GM18909 (cell line): ENCODE results near the gene CALML3.

ENCODE experiments used
- ATAC-seq: cut with Tn5 transposase; IDR thresholded peaks from one replicate; pipeline ENCODE4 v1.9.1; 2021; ENCODE audit warnings: mild to moderate bottlenecking; ENCODE audit not compliant: unreplicated experiment, poor library complexity

The CALML3 gene

DNA sequence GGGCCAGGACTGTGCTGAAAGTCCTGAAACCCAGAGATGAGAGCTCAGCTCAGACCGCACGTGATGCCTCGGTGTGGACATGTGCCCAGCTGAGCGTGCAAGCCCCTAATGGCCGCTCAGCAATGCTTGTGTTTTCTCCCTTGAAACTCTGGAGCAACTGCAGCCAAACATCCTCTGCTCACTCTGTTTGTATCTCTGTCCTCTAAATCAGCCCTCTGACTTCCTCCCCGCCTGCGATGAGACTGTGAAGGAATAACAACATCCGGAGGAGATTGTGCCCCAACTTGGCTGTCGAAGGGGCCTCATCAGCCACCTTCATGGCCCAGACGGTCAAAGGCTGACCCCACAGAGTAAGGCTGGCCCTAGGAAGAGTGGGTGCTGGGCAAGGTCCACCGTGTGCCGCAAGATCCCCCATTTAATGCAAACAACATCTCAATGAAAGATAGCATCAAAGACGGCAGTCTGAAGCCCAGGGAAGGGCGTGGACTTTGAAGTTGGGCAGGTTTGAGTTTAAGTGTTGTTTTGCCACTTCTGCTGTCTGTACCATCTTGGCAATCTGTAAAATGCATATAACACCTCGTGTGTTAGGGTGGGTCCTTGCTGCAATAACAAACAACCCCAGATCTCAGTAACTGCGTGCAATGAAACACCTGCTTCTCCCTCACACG, 39.9 kb downstream of the CALML3 start:
- ATAC-seq, result no peak

DNA sequence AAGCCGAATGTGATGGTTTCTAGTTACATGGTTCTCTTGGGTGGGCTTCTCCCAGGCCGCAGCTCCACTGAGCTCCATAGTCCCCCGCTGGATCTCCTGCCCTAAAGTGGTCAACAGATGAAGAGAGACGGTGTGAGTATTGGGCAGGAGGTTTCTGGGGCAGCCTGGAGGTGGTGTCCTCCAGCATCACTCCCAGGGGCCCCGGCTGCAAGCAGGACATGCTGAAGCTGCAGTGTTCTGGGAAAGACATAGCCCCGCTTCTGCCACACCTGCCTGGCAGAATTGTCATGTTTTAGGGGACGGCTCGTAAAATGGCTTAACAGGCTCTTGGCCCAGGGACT, 40.4 kb downstream of the CALML3 start:
- ATAC-seq, result no peak

DNA sequence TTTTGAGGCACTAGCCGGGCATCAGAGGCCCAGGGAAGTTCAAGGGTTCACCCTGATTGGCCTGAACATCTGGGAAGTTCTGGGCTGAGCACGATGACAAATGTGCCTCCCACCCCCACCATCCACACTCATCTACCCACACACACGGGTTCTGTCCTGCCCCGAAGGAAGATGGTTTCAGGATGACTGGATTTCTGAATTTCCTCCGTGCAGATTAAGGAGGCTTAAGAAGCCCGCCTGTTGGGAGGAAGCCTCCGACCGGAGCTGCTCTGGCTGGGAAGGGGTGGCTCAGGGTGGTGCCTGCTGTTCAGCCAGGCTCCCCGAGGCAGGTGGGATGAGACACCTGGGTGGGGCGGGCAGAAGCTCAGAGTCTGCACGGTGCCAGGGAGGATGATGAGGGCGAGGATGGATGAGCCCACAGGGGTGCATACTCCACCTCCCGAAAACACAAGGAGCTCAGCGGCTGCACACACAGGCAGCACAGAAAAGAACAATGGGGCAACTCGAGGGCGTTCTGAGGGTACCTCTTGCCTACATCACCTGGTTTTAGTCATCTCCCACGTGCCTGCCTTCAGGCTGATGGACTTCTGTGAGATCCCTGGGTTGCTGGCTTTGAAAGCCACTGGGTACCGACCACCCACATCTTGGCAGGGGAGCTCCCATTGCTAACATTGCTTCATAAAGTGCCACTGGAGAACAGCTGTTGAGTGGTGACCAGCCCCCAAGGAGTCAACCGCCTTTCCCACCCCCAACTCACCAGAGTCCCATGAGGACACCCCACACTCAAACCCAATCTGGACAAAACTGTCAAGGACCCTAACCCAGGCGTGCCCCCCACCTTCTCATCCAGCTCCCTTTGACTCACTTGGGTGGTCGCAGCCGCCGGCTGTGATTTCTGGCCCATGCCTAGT, 41.2 kb downstream of the CALML3 start:
- ATAC-seq, result no peak

DNA sequence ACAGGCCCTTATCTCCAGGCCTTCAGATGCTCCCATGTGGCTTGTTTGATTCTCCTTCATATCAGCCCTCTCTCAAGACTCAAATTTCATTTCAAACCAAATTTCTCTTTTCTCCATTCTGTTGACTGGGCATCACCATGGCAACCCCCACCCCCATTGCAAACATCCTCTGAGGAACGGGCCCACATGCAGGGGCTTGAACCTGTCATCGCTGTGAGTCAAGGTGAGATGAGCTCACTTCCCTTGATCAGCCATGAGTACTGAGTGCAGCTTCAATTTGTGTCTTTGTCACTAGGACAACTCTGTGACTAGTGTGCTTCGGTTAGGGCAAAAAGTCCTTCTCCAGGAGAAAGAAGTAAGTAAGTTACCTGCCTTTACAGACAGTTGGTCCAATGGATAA, 41.9 kb downstream of the CALML3 start:
- no peak for ATAC-seq

DNA sequence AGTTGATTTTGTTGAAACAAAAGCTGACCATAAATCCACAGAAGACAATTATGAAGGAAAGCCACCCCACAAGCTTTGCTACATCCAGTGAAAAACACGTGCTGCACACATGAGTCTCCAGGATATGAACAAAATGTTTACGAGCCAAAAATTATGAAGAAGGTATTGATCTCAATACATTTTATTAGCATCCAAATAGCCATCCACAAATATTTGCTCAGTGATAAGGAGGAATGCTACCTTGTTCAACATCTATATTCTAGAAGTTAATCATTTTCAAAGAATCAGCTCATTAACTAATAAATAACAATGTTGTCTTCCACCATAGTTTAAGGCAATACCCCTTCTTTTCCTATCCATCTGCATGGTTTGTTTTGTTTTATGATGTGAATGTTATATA, 42.7 kb downstream of the CALML3 start:
- no peak for ATAC-seq

DNA sequence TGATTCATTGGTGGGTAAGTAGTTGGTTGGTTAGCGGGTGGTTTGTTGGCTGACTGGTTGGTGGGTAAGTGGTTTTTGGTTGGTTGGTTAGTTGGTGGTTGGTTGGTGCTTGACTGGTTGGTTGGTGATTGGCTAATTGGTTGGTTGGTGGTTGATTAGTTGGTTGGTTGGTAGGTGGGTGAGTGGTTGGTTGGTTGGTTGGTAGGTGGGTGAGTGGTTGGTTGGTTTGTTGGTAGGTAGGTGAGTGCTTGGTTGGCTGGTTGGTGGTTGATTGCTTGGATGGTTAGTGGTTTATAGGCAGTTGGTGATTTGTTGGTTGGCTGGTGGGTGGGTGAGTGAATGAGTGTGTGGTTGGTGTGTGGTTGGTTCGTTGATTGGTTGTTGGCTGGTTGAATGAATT, 44.2 kb downstream of the CALML3 start:
- no peak for ATAC-seq

DNA sequence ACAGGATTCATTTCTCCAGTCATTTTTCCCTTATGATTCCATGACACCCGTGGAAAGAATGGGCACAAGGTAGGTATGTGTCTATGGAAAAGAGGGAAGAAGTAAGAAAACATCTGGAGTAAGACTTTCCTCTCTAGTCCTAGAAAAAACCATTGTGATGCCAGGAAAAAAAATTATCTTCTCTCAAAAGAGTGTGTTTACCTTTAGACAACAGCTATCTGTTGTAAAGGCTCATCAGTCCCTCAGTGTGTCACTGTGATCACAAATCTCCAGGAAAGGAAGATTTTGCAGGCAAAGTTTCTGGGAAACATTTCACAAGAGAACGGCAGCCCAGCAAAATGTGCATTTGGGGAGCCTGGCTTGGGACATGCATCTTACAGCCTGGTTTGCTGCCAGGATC, 44.8 kb downstream of the CALML3 start:
- ATAC-seq, result no peak

DNA sequence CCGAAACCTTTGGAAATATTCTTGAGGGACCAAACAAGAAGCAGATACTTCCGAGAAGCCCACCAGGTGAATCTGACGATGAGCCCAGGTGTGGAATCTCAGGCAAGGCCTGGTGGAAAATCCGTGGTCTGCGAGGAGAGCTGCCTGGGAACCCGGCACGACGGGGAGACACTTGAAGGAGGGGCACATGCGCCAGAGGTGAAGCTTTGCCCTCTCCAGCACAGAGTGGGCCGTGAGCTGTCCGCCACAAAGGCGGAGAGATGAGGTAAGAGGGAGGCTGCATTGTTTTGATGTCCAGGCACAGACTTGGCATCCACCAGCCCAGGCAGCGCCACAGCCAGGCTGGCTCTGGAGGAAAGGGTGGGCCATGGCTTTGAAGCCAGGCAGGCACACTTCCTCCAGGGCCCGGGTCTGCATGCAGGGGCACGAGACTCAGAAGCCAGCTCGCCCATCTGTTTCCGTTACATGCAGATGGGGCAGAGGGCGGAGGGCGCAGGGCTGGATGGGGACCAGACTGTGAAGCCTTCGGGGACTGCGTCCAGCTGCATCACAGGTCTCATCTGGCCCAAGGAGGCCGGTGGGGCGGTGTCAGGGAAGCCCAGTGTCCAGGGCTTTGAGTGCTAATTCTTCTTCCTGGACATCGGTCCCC, 45.4 kb downstream of the CALML3 start:
- ATAC-seq, result no peak

DNA sequence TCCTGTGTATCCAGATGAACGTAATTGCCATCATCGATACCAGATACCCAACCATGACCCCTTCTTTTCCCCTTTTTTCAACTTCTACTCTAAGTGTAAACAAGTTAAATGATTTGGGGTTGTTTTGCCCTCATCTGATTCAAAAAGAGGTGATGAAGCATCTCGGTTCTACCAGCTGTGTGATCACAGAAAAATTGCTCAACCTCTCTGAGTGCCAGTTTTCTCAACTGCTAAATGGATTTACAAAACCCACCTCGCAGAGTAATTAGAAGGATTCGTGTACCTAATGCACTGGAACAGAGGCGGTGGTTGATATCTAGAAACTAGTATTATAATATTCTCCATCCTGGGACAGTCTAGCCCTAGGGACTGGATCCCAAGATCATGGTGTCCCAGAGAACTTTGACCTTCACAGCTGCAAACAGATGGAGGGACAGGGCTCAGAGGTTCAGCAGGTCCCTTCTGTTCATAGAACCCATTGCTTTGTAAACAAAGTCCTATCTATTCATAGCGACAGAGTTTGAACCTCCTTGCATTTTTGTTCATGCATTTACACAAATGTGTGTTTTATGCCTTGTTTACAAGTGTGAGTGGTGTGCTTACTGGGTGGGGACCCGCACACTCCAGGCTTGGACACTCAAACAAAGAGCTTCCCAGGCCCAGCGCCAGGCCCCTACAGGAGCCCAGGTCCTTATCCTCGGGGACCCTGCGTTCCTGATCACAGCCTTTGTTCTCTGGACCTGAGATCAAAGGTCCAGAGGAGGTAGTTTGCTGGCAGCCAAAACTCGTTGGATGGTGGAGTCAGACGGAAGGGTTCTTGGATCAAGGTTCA, 46.4 kb downstream of the CALML3 start:
- no peak for ATAC-seq

DNA sequence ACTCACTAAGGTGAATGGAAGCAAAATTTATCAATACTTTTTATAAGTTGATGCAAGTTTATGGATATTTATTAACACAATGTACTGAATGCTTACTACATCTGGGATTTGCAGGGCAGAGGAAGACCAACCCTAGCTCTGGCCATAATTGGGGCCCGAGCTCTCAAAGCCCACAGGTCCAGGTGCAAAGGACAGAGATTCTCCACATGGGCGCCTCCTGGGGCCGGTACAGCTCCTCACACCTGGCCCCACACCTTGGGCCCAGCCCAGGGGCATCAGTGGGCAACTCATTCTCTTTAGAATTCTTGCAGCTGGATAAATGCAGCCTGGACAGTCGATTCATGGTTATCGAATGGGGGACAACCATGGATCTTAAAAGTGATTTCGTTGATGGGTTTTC, 47.1 kb downstream of the CALML3 start:
- no peak for ATAC-seq

DNA sequence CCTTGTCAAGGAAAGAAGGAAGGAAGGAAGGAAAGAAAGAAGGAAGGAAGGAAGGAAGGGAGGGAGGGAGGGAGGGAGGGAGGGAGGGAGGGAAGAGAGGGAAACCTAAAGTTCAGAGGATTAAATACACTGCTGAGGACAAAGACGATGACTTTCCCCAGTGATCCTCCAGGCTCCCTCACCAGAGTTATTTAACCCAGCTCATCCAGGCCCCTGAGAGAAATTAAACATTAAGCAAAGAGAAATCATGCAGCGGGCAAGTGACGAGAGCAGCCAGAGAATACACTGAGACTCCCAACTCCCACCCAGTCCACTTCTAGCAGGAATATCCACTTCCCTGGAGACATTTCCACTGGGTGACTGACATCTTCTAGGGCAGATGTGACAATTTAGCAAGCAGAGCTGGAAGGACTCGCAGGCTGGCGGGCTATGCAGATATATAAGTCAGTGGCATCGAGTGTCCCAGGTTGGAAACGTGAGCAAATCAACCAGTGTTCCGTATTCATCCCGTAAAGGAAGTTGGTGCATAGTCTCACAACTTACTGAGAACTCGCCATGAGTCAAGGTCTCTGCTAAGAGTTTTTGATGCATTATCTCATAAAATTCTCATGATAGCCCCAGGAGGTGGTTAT, 48.7 kb downstream of the CALML3 start:
- no peak for ATAC-seq

DNA sequence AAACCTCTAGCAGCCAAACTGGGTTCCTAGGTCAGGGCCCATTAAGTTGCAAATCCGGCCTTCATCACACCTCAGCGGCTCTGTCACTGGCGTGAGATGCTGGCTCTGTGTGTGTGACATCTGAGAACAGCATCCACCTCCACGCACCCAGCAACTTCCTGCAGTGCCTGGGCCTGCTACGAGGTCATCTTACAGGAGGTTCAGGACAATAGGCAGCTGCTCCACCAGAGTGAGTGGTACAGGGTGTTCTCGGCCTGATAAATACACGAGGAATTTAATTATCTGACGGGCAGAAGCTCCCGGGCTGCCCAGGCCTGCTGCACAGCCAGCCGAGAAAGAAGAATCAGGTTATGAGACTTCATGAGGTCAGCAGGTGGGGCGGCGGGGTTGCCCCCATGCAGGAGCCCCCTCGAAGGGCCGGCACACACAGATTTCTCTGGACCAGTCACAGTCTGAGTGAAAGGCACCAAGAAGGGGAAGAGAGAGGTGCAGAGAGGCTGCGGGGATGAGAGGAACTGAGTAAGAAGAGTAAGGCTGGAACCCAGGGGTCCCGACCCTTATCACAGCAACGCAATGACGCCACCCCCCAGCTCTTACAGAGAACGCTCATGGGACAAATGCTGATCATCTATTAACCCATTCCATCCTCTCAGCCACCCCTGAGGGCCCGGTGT, 49.3 kb downstream of the CALML3 start:
- ATAC-seq, result no peak

DNA sequence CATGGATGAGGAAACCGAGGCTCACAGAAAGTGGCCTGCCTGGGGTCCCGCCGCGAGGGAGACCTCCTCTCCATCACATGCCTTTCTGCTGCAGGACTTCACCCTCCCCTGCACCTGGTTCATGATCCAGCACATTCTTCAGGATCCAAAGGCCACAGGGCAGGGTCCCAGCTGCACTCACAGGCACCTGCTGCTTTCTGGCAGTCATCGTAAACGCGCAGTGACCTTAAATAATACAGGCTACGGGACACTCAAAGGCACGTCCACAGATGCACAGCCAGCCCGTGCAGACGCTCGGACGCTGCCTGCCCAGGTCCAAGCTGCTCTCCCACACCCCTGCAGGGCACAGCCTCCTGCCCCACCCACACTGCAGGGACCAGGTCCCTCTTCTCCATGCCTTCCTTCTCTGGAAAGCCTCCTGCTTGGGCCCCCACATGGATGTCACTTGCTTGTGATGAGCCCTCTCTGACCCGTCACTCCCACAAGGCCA, 49.9 kb downstream of the CALML3 start:
- no peak for ATAC-seq

DNA sequence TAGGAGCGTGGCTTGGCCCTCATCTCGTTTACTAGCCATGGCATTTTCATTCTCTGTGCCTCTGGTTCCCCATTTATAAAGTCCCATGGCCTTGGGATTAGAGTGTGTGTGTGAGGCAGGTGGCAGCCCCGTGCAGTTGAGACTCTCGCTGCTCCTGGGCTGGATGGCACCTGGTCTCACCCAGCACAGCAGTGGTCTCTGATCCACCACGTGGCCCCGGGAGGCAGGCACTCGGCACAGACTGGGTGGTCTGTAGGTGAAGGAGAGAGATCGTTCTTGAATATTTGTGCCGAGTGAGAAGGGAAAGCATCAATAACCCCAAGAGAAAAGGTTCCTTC, 50.4 kb downstream of the CALML3 start:
- ATAC-seq, result no peak

DNA sequence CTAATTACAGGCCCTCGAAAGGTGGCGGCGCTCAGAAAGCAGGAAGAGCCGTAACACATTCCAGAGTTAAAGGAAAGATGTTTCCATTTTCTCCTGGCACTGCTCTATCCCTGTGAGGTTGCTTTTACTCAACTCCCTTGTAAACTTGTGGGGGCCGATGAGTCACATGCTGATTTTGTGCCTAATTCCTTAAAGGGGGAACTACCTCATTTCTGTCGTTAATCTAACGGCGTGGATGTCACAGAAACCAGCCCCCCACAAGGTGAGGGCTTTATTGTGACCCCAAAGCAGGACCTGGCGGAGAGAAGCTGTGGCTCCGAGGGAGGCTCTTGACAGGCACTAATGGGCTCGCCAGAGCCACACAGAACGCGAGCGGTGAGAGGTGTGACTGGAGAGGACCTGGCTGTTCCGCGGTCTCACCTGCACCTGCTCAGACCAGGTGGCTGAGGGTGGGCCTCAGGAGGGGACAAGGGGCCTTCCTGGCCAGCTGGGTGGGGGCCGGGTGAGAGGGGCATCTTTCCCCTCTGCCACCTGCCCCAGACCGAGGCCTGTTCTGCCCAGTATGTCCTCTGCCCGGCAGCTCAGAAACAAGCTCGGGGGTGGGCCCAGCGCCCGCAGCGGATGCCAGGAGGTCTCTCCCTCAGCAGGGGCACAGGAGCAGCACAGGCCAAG, 50.9 kb downstream of the CALML3 start:
- no peak for ATAC-seq

DNA sequence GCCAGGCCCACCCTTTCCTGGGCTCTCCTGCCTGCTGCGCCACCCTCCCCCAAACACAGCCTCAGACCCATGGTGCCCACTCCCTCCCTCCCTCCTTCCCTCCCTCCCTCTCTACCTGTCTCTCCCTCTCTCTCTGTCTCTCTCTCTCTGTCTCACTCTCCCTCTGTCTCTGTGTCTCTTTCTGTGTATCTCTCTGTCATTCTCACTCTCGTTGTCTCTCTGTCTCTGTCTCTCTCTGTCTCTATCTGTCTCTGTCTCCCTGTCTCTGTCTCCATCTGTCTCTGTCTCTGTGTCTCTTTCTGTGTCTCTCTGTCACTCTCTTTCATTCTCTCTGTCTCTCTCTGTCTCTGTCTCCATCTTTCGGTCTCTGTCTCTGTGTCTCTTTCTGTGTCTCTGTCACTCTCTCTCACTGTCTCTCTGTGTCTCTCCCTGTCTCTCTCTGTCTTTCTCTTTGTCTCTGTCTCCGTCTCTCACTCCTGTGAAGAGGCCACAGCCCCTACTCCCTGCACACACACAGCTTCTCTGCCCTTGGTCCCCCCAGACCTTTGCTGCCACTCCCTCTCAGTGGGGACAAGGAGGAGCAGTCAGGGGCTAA, 51.5 kb downstream of the CALML3 start:
- no peak for ATAC-seq
